Measurements from ENCODE around the gene MRPS26.

DNA sequence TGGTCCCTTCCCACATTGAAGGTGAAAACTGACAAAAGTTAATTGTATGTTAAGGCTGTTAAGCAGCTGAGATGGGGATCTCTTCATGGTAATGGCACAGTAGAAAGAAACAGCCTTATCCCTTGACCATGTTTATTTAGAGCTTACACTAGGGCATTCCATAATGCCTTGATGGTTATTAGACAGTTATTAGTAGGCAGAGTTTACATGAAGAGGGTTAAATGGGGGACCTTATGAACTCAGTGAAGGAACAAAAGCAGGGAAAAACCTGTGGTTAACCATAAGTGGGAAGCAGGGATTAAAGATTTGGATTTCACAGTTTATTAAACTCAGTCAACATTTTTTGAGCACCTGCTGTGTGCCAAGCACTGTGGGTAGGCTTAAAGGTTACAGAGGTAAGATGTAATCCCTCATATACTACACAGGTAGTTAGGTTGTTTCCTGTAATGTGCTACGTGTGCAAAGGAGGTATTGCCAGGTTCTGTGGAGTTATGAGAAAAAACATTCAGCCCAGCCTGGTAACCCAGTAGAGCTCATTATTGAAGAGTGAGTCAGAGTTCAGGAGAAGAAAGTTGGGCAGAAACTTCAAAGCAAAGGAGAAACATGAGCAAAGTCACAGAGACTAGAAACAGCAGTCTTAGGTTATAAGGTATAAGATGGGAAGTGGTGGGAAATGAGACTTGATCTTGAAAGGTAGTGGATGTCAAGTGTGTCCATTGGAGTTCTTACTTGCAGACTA lies 34.7 kb upstream of the MRPS26 start:
- TF ChIP-seq, protein P1, sequence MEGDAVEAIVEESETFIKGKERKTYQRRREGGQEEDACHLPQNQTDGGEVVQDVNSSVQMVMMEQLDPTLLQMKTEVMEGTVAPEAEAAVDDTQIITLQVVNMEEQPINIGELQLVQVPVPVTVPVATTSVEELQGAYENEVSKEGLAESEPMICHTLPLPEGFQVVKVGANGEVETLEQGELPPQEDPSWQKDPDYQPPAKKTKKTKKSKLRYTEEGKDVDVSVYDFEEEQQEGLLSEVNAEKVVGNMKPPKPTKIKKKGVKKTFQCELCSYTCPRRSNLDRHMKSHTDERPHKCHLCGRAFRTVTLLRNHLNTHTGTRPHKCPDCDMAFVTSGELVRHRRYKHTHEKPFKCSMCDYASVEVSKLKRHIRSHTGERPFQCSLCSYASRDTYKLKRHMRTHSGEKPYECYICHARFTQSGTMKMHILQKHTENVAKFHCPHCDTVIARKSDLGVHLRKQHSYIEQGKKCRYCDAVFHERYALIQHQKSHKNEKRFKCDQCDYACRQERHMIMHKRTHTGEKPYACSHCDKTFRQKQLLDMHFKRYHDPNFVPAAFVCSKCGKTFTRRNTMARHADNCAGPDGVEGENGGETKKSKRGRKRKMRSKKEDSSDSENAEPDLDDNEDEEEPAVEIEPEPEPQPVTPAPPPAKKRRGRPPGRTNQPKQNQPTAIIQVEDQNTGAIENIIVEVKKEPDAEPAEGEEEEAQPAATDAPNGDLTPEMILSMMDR (IDR thresholded peaks at IDR 0.05), result no peak
- no peak for TF ChIP-seq POLR2A (IDR thresholded peaks at IDR 0.05)
